GM19023 (cell line): Measurements from ENCODE around the gene ADAD2.

ENCODE experiments used
- ATAC-seq: cut with Tn5 transposase; IDR thresholded peaks from one replicate; pipeline ENCODE4 v1.9.1; 2021; ENCODE audit warnings: mild to moderate bottlenecking, moderate library complexity; ENCODE audit not compliant: unreplicated experiment

Gene ADAD2

GRCh38 chr16:84176192-84177053, 14.5 kb upstream of the ADAD2 start:
- ATAC-seq: no peak

GRCh38 chr16:84177741-84178073, 13.2 kb upstream of the ADAD2 start:
- no peak for ATAC-seq

GRCh38 chr16:84178146-84178765, 12.7 kb upstream of the ADAD2 start:
- no peak for ATAC-seq

GRCh38 chr16:84178892-84179611, 11.9 kb upstream of the ADAD2 start:
- ATAC-seq: no peak

- ATAC-seq: no peak
These were observed 11.2 kb upstream of the ADAD2 start for GRCh38 chr16:84179612-84180320.

GRCh38 chr16:84180519-84181140, 10.3 kb upstream of the ADAD2 start:
- ATAC-seq: no peak

- no peak for ATAC-seq
These were observed 9.6 kb upstream of the ADAD2 start for GRCh38 chr16:84181144-84181915.

GRCh38 chr16:84182104-84182503, 8.9 kb upstream of the ADAD2 start:
- ATAC-seq: no peak

GRCh38 chr16:84182680-84183571, 8.0 kb upstream of the ADAD2 start:
- ATAC-seq: no peak

GRCh38 chr16:84183572-84183875, 7.4 kb upstream of the ADAD2 start:
- ATAC-seq: no peak

- ATAC-seq: no peak
These were observed 6.9 kb upstream of the ADAD2 start for GRCh38 chr16:84183911-84184591.

- no peak for ATAC-seq
These were observed 6.2 kb upstream of the ADAD2 start for GRCh38 chr16:84184775-84185174.

- peak; percentile 96 for ATAC-seq
These were observed 4.1 kb upstream of the ADAD2 start, which contains the start of gene TAF1C for GRCh38 chr16:84186685-84187437. Gene TAF1C, minus strand, starts transcription at chr16:84187057. Its CDS starts 2,069 bp downstream, at chr16:84184988.

GRCh38 chr16:84191466-84191865, 509 bp downstream of the ADAD2 start:
- no peak for ATAC-seq

GRCh38 chr16:84193480-84193879, 2.5 kb downstream of the ADAD2 start:
- no peak for ATAC-seq

GRCh38 chr16:84194018-84194417, 3.1 kb downstream of the ADAD2 start:
- no peak for ATAC-seq

GRCh38 chr16:84194470-84195200, 3.7 kb downstream of the ADAD2 start:
- no peak for ATAC-seq
